Fibroblast of pulmonary artery (primary cell): ENCODE measurements around the gene MGST3.
A peak's percentile ranks its signal among the peaks of the same experiment; 100 is the strongest.

Experiments
- DNase-seq: peaks from one replicate; pipeline ENCODE4 v3.0.0-alpha.2; 2010; ENCODE audit warnings: low read depth
- H3K4me3 ChIP-seq: replicated peaks from 2 replicates; pipeline ENCODE4 v1.5.1; 2011; ENCODE audit warnings: low read depth, mild to moderate bottlenecking, control low read depth, low read length, moderate library complexity
- TF ChIP-seq, protein P1 (sequence below): IDR thresholded peaks from 2 replicates; pipeline ENCODE4 v1.5.1; 2011; ENCODE audit warnings: mild to moderate bottlenecking, control low read depth, low read length, inconsistent platforms; ENCODE audit errors: missing control alignments

Gene MGST3

GRCh38 chr1:165629151-165629550, 1.9 kb upstream of the MGST3 start:
- TF ChIP-seq, protein P1, sequence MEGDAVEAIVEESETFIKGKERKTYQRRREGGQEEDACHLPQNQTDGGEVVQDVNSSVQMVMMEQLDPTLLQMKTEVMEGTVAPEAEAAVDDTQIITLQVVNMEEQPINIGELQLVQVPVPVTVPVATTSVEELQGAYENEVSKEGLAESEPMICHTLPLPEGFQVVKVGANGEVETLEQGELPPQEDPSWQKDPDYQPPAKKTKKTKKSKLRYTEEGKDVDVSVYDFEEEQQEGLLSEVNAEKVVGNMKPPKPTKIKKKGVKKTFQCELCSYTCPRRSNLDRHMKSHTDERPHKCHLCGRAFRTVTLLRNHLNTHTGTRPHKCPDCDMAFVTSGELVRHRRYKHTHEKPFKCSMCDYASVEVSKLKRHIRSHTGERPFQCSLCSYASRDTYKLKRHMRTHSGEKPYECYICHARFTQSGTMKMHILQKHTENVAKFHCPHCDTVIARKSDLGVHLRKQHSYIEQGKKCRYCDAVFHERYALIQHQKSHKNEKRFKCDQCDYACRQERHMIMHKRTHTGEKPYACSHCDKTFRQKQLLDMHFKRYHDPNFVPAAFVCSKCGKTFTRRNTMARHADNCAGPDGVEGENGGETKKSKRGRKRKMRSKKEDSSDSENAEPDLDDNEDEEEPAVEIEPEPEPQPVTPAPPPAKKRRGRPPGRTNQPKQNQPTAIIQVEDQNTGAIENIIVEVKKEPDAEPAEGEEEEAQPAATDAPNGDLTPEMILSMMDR = no peak
- no peak overlapping the region for H3K4me3 ChIP-seq
- no peak for DNase-seq

DNA sequence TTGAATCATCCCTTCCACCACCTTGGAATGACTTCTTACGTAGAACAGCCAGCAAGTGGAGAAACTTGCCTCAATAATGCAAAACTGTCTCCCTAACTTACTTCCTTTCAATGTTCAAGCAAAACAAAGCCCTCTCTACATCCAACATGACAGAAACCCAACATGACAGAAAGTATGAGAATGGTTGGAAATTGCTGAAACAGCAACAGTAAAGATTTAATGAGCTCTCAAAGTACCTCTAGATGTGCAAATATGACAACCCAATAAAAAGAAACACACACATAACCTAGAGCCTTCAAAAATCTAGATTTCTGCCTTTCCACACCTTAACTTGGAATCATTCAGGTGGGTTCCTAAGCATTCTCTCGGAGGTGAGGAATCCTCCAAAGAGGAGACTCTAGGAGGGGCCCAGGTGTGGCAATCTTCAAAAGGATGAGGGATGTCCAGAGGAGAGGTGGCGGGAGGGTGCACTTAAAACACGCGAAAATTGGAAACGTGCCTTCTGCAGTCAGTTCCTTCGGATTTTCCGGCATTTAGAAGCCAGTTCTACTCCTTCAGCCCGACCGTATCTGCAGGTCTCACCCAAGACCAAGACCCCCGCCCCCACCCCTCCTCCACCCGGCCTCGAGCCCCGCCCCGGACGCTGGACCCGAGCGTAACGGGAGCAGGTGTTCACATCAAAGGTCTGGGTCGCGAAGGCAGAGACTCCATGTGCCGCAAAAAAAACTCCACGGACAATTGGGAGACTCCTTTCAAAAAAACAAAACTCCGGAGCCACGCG, 996 bp upstream of the MGST3 start:
- DNase-seq = no peak
- peak overlapping the region; percentile 86 for H3K4me3 ChIP-seq
- TF ChIP-seq, protein P1 = no peak

- peak overlapping the region; percentile 86 for H3K4me3 ChIP-seq
- TF ChIP-seq, protein P1 = peak; percentile 28
- DNase-seq = peak; percentile 80
Measured at GRCh38 chr1:165631342-165632151, 513 bp downstream of the MGST3 start.

GRCh38 chr1:165632152-165632469, 1.1 kb downstream of the MGST3 start:
- DNase-seq = no peak
- TF ChIP-seq, protein P1 = no peak
- H3K4me3 ChIP-seq = peak overlapping the region; percentile 86

GRCh38 chr1:165632491-165632890, 1.5 kb downstream of the MGST3 start:
- TF ChIP-seq, protein P1 = no peak
- DNase-seq = peak; percentile 13
- peak overlapping the region; percentile 86 for H3K4me3 ChIP-seq

DNA sequence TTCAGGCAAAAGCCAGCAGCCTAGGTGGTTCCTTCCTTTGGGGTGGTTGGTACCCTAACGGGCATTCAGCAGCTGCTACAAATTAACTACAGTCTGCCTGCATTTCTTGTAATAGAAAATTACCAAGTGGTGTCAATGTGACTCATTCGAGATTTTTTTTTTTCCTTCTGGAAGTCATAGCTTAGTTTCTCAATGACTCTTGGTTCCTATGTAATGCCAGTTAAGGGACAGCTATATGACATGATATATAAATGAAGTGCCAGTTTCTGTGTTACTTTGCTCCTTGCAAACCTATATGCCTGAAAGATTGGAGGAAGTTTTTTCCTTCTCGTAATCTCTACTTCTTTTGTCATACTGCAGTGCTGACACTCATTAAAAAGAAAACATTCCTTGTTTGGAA, 2.6 kb downstream of the MGST3 start:
- TF ChIP-seq, protein P1 = no peak
- H3K4me3 ChIP-seq = peak overlapping the region; percentile 20
- peak; percentile 17 for DNase-seq
